ENCODE data around the gene SPON2.
"Not testable (repeated sequence)": the region's sequence is repeated elsewhere in the genome, so short reads cannot be mapped to it uniquely, and the experiment has no call there.

Gene SPON2

DNA sequence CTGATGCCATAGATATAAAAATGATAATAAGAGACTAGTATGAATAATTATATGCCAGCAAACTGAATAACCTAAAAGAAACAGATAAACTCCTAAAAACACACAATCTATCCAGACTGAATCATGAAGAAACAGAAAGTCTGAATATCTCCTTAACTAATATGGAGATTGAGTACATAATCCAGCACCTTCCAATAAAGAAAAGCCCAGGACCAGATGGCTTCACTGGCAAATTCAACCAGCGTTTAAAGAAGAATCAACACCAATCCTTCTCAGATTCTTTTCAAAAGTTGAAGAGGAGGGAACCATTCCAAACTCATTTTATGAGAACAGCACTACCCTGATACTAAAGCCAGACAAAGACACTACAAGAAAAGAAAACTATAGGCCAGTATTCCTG, 32.5 kb downstream of the SPON2 start:
- no peak for DNase-seq

GRCh38 chr4:1137850-1138249, 34.5 kb downstream of the SPON2 start:
- DNase-seq: no peak

GRCh38 chr4:1137063-1137776, 35.2 kb downstream of the SPON2 start:
- DNase-seq: no peak

DNA sequence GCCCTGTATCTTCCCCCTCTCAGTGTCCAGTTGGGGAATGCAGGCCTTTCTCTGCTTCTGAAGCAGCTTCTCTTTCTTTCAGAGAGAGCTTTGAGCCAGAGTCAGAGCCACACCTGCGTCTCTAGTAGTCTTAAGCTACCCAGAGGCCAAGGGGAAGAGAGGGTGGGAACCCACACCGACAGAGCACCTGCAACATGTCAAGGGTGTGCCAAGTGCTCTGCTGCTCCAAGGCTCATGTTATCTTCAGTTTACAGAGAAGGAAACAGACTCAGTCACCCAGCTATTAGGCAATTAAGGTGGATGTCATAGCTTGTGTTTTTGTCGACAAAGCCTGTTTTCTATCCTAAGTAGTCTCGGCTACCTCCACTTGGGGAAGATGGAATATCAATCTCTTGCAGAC, 36.3 kb downstream of the SPON2 start:
- DNase-seq: no peak

DNA sequence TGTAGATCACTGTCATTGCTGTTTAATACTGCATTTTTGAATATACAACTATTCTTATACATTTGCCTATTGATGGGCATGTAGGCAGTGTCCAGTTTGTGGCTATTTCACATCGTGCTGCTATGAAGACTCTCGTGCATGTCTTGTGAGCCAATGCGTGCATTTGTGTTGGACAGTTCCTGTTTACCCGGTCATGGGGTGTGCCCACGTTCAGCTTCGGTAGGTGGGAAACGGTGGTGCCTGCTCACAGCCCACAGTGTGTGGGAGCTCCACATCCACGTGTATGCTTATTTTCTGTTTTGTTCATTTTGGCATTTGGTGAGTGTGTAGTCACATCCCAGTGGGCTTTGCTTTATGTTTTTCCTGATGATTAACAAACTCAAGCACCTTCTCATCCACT, 39.4 kb downstream of the SPON2 start:
- DNase-seq: no peak

GRCh38 chr4:1130316-1131186, 41.8 kb downstream of the SPON2 start:
- peak; percentile 75 for DNase-seq

DNA sequence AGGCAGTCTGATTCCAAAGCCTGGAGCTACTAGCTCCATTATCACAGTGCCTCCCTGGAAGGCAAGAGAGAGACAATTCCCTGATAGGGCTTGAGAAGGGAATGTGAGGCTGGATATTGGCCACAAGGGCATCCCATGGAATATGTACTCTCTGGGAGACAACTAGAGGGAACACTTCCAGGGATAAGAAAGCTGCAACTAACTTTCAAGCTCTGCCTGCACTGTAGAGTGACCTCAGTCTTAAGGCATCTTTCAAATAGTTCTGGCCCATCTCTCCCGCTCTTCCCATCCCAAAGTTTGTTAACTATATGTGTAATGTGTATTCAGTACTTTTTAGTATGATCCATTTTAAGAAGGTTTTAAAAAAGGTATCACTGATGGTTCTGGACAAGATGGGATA, 45.9 kb downstream of the SPON2 start:
- DNase-seq: no peak

- not testable (repeated sequence) for DNase-seq
Measured at GRCh38 chr4:1125466-1125865, 46.9 kb downstream of the SPON2 start.

DNA sequence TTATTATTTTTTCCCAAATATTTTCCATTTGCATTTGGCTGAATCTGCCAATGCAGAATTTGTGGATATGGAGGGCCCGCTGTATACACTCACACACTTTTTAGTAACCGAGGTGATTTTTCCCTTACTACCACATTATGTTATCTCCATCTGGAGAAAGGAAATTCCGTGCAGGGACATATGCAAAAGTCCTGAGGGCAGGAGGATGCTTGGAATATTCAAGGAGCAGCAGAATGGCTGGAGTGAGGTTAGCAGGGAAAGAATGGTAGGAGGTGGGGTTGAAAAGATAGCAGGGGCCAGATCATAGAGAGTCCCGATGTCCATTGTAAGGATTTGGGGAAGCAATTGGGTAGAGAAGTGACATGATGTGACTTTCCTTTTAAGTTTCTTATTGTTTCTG, 47.6 kb downstream of the SPON2 start:
- DNase-seq: no peak

- DNase-seq: no peak
Measured at GRCh38 chr4:1122505-1122904, 49.9 kb downstream of the SPON2 start.

All from activated T-cell treated with anti-CD3 and anti-CD28 coated beads for 4 hours (primary cell).